GM21515 (cell line): ENCODE measurements around the gene OTUD7B.
"Not testable (repeated sequence)": the region's sequence is repeated elsewhere in the genome, so short reads cannot be mapped to it uniquely, and the experiment has no call there.

Experiments
- ATAC-seq: cut with Tn5 transposase; IDR thresholded peaks from one replicate; pipeline ENCODE4 v1.9.1; 2021; ENCODE audit not compliant: unreplicated experiment

The OTUD7B gene

DNA sequence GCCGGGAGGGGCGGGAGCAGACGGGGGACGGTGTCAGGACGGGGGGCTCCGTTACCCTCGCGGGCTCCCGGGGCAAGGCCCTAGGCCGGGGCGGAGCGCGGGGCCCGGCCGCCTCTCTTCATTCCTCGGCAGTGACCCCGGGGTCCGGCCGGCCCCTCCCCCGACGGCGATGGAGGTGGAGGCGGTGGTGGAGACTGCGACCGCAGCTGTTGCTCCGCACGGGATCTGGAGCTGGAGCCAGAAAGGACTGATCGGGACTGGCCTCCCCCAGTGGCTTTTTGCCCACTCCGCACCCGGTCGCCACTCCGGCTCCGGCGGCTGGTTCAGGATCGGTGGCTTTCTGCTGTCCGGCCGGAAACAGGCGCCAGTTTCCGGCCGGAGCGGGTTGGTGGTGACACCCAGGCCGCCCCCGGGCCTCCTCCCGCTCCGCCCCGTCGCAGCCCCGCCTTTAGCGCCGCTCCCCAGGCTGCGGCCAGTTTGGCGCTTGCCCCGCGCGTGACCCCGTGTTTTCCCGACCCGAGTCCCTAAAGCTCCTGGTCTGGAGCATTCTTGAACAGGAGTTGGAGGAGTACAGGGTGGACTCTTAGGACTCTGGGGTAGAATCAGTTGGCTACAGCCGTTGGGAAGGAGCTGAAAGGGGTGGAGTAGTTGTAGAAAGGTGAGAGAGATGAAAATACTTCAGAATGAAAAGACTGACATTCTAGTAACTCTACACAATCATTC lies at the start of gene OTUD7B:
Gene OTUD7B (minus strand): TSS at position 334 of the 723 bp plus-strand sequence. CDS start 33,216 bp downstream, outside the sequence.
- peak; percentile 77 for ATAC-seq

DNA sequence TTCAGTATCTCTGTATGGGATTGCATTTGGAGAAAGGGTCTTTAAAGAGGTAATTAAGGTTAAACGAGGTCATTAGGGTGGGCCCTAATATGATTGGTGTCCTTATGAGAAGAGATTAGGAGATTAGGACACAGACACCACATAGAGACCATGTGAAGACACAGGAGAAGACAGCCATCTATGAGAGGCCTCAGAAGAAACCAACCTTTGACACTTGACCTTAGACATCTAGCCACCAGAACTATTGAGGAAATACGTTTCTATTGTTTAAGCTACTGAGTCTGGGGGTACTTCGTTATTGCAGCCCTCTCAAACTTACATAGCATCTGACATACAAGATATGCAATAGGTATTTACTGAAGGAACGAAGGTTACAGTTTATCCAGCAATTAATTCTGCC lies 49.7 kb upstream of the OTUD7B start:
- ATAC-seq: no peak

DNA sequence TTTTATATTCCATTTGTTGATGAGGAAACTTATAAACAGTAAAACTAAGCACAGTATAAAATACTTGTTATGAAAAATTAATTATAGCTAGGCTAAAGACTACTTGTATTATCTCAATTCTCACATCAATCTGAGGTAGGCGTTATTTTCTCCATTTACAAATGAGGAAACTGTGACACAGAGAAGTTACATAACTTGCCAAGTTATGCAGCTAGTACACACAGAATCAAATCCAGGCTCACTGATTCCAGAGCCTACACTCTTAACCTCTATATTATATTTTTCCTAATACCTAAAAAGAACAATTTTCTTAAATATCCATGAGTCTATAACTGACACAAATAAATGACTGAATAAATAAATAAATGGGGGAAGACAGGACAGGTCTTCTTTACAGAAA lies 45.9 kb upstream of the OTUD7B start:
- ATAC-seq: no peak

DNA sequence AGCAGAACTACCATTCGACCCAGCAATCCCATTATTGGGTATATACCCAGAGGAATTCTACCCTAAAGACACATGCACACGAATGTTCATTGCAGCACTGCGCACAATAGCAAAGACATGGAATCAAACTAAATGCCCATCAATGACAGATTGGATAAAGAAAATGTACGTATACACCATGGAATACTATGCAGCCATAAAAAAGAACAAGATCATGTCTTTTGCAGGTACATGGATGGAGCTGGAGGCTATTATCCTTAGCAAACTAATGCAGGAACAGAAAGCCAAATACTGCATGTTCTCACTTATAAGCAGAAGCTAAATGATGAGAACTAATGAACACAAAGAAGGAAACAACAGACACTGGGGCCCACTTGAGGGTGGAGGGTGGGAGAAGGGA lies 45.0 kb upstream of the OTUD7B start:
- not testable (repeated sequence) for ATAC-seq

DNA sequence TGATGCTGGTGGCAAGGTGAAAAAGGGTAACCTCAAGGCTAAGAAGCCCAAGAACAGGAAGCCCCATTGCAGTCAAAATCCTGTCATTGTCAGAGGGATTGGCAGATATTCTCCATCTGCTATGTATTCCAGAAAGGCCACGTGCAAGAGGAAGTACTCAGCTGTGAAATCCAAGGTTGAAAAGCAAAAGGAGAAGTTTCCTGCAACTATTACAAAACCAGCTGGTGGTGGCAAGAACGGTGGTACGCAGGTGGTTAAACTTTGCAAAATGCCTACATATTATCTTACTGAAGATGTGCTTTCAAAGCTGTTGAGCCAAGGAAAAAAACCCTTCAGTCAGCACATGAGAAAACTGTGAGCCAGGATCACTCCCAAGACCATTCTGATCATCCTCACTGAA lies 43.4 kb upstream of the OTUD7B start:
- no peak for ATAC-seq

DNA sequence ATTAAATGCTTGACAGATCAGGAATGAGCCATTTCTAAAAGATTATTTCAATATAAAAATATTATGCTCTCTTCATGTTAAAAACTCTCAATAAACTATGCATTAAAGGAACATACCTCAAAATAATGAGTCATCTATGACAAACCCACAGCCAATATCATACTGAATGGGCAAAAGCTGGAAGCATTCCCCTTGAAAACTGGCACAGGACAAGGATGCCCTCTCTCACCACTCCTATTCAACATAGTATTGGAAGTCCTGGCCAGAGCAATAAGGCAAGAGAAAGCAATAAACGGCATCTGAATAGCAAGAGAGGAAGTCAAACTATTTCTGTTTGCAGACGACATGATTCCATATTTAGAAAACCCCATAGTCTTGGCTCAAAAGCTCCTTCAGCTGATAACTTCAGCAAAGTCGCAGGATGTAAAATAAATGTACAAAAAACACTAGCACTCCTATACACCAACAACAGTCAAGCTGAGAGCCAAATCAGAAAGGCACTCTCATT lies 41.4 kb upstream of the OTUD7B start:
- ATAC-seq: not testable (repeated sequence)

DNA sequence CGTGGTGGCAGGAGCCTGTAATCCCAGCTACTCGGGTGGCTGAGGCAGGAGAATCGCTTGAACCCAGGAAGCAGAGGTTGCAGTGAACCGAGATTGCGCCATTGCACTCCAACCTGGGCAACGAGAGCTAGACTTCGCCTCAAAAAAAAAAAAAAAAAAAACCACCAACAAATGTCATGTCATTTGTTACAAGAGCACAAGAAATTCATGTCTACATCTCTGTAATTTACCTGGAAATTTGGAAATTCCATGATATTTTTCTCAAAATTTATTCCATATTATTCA lies 40.5 kb upstream of the OTUD7B start:
- no peak for ATAC-seq

DNA sequence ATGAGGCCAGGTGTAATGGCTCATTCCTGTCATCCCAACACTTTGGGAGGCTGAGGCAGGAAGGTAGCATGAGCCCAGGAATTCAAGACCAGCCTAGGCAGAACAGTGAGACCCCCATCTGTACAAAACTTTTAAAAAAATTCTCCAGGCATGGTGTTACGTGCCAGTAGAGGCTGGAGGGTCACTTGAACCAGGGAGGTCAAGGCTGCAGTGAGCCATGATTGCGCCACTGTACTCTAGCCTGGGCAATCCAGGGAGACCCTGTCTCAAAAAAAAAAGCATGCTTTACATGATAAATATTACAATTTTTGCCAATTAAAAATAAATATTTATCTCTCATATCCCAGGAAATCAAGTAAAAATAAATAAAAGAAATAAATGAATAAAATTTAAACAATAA lies 39.4 kb upstream of the OTUD7B start:
- ATAC-seq: no peak

DNA sequence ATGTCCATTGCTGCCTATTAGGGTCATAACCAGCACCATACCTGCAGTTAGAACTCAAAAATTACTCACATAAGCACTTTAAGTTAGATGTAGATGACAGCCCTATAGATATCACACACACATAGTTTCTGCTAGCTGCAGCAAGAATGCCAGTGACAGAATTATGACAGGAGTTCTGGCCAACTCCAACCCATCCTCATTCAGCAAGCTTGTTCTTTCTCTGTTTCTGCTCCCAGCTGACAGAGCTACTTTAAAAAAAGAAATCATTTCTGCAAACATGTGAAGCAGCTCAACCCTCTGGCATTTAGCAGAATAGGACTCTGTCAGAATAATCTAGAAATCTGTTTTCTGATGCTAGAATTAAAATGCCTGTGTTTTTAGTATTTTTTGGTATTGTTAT lies 23.8 kb upstream of the OTUD7B start:
- no peak for ATAC-seq

DNA sequence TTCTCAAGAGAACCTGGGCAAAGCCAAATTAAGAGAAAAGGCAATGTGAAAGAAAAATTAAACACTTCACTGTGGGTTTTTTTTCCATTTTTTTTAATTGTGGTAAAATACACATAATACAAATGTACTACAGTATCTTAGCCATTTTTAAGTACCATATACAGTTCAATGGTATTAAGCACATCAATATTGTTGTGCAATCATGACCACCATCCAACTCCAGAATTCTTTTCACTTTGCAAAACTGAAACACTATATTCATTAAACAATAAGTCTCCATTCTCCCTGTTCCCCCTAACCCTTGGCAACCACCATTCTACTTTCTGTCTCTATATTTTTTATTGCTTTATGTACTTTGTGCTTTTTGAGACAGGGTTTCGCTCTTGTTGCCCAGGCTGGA lies 17.8 kb upstream of the OTUD7B start:
- no peak for ATAC-seq

DNA sequence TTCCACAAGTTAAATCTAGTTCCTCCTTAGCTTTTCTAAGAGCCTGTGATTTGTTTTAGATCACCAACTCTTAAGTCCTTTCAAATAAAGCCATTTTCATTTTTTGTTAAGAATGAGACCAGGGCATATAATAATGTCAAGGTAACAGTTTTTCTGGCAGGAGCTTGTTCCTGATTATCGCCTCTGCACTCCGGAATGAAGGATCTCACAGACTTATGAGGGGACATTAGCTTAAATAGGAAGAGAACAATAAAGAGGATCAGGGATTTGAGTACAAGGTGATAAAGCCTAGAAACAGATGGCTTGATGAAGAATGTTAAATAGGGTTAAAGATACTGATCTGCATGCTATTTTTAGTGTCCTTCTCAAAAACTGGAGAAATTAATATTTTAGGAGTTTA lies 13.6 kb upstream of the OTUD7B start:
- ATAC-seq: no peak

DNA sequence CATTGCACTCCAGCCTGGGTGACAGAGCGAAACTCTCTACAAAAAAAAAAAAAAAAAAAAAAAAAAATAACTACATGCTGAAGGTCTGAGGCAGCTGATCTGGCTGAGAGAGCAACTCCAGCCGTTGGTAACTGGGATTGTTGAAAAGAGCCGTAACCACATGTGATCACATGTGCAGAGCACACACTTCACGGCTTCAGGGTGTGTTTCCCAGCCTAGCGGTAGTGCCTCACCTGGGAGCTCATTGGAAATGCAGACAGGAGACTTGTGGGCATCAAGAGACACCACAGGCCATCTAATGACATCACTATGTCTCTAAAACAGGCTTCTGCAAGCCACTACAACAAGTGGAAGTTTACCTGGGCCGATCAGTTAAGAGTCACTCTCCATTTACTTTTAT lies 11.8 kb upstream of the OTUD7B start:
- no peak for ATAC-seq

DNA sequence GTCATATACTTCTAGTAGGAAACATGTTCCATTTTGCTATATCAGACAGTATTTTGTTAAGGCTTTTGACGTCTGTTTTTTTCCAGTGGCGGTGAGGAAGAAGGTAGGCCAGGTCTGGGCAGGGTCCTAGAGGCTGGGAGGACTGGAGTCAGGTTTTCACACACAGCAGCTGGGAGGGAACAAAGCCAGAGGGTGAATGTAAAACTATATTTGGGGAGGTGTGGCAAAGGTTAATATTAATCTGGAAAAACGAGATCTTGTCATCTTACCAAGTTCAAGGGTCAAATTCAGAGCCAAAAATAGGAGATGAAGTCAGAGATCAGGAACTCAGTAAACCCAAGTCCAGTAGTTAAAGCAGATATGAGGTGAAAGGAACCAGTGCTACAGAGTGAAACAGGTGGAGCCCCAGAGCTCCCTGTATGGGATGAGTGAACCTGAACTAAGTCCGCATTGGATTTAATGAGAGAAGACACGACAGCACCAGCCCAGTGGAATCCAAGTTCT lies 10.7 kb upstream of the OTUD7B start:
- ATAC-seq: no peak

DNA sequence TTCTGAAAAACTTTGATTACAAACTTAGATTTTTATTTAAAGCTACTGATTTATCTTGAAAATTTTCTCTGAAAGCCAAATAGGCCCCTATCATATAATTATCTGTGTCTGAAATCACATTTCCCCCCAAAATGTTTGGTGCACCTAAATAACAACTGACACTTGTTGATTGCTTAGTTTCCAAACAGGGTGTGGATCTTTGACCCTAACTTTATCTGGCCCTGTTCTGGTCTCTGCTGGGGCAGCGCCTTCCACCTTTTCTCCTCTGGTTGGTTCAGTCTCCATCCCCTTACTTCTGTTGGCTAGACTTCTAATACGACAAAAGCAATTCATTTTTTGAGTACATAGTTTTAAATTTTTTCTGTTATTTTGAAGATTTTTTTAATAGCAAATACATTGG lies 10.2 kb upstream of the OTUD7B start:
- no peak for ATAC-seq

DNA sequence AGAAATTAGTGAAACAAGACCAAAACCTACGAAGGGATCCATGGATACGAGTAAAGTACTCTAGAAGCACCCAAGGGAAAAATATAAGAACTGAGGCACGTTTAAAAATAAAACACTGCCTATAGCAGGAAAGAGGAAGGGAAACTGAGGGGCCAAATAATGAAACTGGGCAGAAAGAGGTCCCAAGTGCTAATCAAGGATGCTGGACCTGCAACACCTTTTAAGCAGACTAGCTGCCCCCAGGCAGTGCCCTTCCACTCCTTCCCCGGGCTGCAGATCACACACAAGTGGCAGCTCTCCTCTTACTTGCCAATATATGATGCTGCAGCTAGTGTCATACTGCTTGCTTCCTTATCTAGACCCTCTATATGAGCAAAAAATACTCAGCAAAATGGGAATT lies 7.6 kb upstream of the OTUD7B start:
- no peak for ATAC-seq

DNA sequence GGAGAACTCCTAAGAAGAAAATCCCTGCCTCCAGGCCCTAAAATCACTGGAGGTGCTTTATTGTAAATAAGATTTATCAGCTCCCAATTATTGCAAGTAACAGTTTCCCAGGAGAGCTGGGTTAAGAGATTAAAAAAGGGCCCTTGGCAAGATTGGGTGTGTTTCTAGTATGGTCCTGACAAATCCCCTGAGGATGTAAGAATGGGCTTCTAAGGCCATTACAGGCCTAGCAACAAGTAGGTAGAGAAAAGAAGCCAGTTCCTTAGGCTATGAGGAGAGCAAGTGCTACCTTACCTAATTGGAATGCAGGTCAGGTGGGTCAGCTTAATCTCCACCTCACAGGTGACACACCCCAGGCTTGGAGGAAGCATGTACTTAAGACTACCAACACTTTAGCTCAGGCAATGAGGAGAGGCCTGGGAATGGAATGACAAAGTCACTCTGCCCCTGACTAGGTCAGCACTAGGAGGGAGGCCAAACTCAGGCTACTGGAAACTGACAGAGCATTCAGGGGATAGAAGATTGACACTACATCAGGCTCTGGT lies 6.8 kb upstream of the OTUD7B start:
- no peak for ATAC-seq

DNA sequence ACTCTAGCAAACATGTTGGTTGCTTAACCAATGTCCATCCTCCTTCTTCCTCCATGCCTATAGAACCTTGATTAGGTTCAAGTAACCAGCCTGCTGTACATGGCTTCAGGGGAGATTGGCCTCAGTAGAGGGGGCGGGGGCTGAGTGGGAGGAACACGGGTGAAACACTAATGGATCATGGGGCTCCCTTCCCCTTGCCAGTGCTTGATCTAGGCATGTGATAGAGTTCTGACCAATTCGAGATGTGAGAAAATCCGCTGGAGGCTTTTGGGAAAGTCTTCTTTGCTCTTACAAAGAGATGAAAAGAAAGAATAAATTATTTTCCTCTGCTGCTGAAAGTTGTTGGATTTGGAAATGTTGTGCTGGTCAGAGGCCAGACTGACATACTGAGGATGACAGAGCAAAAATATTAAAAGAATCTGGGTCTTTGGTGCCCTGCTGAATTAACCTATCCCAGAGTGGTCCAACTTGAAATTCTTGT lies 5.2 kb upstream of the OTUD7B start:
- ATAC-seq: no peak

DNA sequence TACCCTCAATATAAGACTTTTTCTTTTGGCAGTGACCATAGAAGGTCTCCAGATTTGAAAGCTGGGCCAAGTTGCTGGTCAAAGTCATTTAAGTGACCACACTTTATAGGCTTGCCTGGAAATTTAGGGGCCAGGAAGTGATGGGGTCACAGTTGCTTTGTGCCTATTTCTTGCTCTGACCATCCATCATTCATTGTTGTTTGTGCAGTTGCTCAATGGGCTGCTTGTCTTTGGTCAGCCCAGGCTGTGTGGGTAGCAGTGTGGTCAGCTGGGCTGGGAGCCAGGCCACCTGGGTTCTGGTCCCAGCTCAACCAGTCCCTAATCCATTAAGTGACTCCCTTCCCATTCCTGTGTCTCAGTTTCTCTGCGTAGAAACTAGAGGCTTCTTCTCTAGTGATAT lies 2.1 kb upstream of the OTUD7B start:
- ATAC-seq: no peak

DNA sequence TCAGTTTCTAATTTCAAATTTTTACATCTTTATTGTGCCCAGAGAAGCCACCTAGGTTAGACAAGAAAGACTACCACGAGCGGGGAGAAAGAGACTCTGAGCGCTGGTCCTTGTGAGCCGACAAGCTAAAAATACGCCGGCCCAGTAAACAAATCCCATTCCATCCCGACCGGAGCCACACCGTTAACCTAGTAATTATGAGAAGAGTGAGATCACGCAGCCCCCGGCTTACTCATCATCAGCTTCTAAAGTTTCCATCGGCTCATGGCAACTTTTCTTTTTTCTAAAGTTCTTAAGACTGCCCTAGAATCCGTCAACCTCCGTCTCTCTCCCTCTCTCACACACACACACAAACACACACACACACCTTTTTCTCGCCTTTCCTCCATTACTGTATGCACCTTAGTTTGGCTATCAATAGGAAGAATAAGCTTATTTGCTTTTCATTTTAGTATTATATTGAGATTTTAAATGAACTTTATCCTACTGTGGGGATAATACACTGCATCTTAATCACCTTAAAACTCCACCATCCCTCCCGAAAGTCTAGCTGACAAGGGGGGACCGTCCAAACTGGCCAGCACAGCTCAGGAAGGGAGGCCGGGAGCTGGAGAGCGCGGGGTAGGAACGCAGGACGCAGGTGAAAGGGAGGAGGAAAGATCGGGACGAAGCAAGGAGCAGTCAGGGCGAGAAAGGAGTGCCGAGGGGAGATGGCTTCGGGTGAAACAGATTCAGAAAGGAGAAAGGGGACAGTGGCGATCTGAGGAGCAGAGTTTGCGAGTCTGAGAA lies 728 bp downstream of the OTUD7B start:
- peak; percentile 22 for ATAC-seq

DNA sequence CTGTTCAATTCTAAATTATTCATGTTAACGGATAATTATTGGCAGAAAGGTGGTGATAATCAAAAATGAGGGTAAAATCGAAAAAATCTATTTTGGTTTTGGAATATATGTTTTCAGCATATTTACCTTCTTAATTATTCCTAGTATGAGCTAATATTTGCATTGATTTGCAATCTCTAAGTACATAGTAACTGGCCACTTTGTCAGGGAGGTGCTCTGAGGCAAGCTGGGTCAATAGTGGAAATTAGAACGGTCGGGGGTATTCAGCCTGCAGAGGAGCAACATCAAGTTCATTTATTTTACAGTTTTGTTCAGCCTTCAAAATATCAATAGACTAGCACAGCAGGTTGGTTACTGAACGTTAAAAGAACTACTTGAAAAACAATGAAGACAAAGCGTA lies 1.8 kb downstream of the OTUD7B start:
- ATAC-seq: no peak

DNA sequence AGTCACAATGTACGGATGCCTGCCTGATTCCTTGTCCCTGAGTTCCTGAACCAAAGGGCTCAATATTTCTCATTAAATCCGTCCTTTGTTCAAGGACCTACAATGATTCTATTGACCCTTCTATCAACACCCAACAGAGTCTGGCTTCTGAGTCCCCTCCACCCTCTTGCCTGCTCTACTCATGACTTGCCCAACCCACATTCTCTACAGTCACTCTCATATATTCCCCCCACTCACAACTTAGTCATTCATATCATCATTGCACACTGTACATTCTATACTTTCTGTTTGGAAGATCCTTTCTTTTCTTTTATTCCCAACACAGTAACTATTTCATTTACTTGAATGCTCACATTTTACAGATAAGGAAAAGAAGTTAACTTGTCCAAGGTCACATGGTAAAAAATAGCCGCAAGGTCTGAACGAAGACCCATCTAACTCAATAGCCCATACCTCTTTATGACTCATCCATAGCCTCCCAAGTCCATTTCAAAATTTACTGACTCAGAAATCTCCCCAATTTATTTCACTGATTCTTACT lies 3.6 kb downstream of the OTUD7B start:
- no peak for ATAC-seq

DNA sequence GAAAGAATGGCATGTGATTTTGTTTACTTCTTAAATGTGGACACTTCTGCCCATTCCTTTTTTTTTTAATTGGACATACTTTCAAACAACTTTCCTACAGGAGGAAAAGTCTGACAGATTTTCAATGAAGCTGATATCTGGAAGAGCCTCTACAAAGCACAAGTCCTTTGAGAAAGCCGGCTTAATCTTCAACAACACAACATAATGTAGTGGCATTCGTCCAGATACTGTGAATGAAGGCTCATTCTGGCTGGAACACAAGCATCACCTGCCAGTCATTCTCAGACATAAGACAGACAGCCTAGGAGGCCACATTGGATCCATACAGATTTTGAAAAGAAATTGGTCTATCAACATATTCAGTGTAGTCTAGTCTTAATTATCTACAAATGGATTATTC lies 4.9 kb downstream of the OTUD7B start:
- ATAC-seq: no peak
